IMR-90 (cell line): ENCODE results near the gene PDE8B. TPM values are rescaled to one million over a fixed set of nuclear protein-coding genes. Genes with fewer than 3 reads are reported as not detected.

Experiments
- ATAC-seq: fragments of 200-7000 bp; cut with Tn5 transposase; 2 replicates; pipeline ENCODE4 v1.9.1; 2020; ENCODE audit warnings: low read depth, mild to moderate bottlenecking, moderate library complexity
- BruUV-seq: library from RNA; stranded (reverse); fragments of 400-500 nt; replicated peaks from 2 replicates; lab custom pipeline; 2021; lab: Mats Ljungman, UMichigan
- CTCF ChIA-PET: fragments of 300-600 bp; formaldehyde crosslinking; extraction: SDS; loops from one replicate; lab custom pipeline; 2021; ENCODE audit warnings: antibody characterized with exemption; lab: Yijun Ruan, JAX
- POLR2A ChIA-PET: fragments of 300-600 bp; sonication (Branson Sonifier 250); formaldehyde crosslinking; loops from one replicate; lab custom pipeline; 2022; ENCODE audit warnings: antibody characterized with exemption; ENCODE audit not compliant: unreplicated experiment; lab: Charles Lee
- DNase-seq: peaks from one replicate; pipeline ENCODE4 v3.0.0; 2013
- H2AFZ ChIP-seq: replicated peaks from 2 replicates; pipeline ENCODE3; 2013; ENCODE audit warnings: low read length, mild to moderate bottlenecking; ENCODE audit not compliant: poor library complexity
- H2AK5ac ChIP-seq: 2 replicates; pipeline ENCODE4 v1.6.1; 2013; ENCODE audit warnings: low read depth, low read length, inconsistent platforms
- H2AK9ac ChIP-seq: replicated peaks from 2 replicates; pipeline ENCODE3; 2013; ENCODE audit warnings: mild to moderate bottlenecking, low read depth, low read length, moderate library complexity; ENCODE audit not compliant: poor library complexity
- H2BK120ac ChIP-seq: 2 replicates; pipeline ENCODE4 v1.6.1; 2013; ENCODE audit warnings: low read depth, low read length, inconsistent platforms
- H2BK15ac ChIP-seq: 3 replicates; pipeline ENCODE4 v1.6.1; 2013; ENCODE audit warnings: low read depth, low read length, inconsistent platforms
- H2BK20ac ChIP-seq: 2 replicates; pipeline ENCODE4 v1.6.1; 2013; ENCODE audit warnings: low read depth, mild to moderate bottlenecking, inconsistent platforms, low read length, moderate library complexity
- H2BK5ac ChIP-seq: 2 replicates; pipeline ENCODE4 v1.6.1; 2013; ENCODE audit warnings: mild to moderate bottlenecking, low read depth, low read length, inconsistent platforms; ENCODE audit not compliant: poor library complexity, severe bottlenecking
- H3K14ac ChIP-seq: replicated peaks from 2 replicates; pipeline ENCODE4 v1.6.1; 2013; ENCODE audit warnings: low read depth, low read length, inconsistent platforms
- H3K18ac ChIP-seq: 2 replicates; pipeline ENCODE4 v1.6.1; 2013; ENCODE audit warnings: low read depth, low read length, control low read depth
- H3K23ac ChIP-seq: 2 replicates; pipeline ENCODE4 v1.6.1; 2013; ENCODE audit warnings: low read depth, low read length, inconsistent platforms
- H3K27ac ChIP-seq: 2 replicates; pipeline ENCODE4 v1.5.1; 2013; ENCODE audit warnings: mild to moderate bottlenecking, control low read depth, low read length; ENCODE audit not compliant: insufficient read depth
- H3K27me3 ChIP-seq: 2 replicates; pipeline ENCODE4 v1.6.1; 2013; ENCODE audit warnings: low read length; ENCODE audit not compliant: control insufficient read depth, insufficient read depth
- H3K36me3 ChIP-seq: 2 replicates; pipeline ENCODE4 v1.6.1; 2013; ENCODE audit warnings: low read length, mixed read lengths; ENCODE audit not compliant: control insufficient read depth, insufficient read depth
- H3K4ac ChIP-seq: 2 replicates; pipeline ENCODE4 v1.6.1; 2013; ENCODE audit warnings: low read depth, low read length, inconsistent platforms
- H3K4me1 ChIP-seq: 2 replicates; pipeline ENCODE4 v1.6.1; 2013; ENCODE audit warnings: low read length, mixed read lengths; ENCODE audit not compliant: control insufficient read depth, insufficient read depth
- H3K4me2 ChIP-seq: 2 replicates; pipeline ENCODE4 v1.6.1; 2013; ENCODE audit warnings: low read depth, mild to moderate bottlenecking, control low read depth, low read length, moderate library complexity
- H3K4me3 ChIP-seq: 2 replicates; pipeline ENCODE4 v1.5.1; 2013; ENCODE audit warnings: low read depth, mild to moderate bottlenecking, control low read depth, low read length, moderate library complexity; ENCODE audit not compliant: insufficient read depth
- H3K56ac ChIP-seq: 2 replicates; pipeline ENCODE4 v1.6.1; 2013; ENCODE audit warnings: low read length, inconsistent platforms; ENCODE audit not compliant: insufficient read depth; ENCODE audit errors: extremely low read depth
- H3K79me1 ChIP-seq, 2 experiments: 2 replicates each; pipeline ENCODE4 v1.6.1; 2013; ENCODE audit warnings: low read length in 2 of 2, inconsistent platforms in 1 of 2, low read depth in 1 of 2
- H3K9ac ChIP-seq: 2 replicates; pipeline ENCODE4 v1.6.1; 2013; ENCODE audit warnings: low read depth, low read length, control low read depth
- H3K9me1 ChIP-seq: 2 replicates; pipeline ENCODE4 v1.6.1; 2013; ENCODE audit warnings: low read length, inconsistent platforms; ENCODE audit not compliant: insufficient read depth
- H3K9me3 ChIP-seq: 2 replicates; pipeline ENCODE4 v1.6.1; 2013; ENCODE audit warnings: low read length; ENCODE audit not compliant: control insufficient read depth, insufficient read depth
- H4K20me1 ChIP-seq: 2 replicates; pipeline ENCODE4 v1.6.1; 2013; ENCODE audit warnings: low read length, inconsistent platforms; ENCODE audit not compliant: insufficient read depth
- H4K5ac ChIP-seq: 2 replicates; pipeline ENCODE4 v1.6.1; 2013; ENCODE audit warnings: mild to moderate bottlenecking, low read depth, low read length, control low read depth
- H4K8ac ChIP-seq, 2 experiments: 2 replicates each; pipeline ENCODE4 v1.6.1; 2013; ENCODE audit warnings: low read depth in 2 of 2, low read length in 2 of 2, control low read depth in 1 of 2, inconsistent platforms in 1 of 2
- H4K91ac ChIP-seq: 2 replicates; pipeline ENCODE4 v1.6.1; 2013; ENCODE audit warnings: low read depth, low read length, inconsistent platforms; ENCODE audit not compliant: insufficient read depth
- CHD1 ChIP-seq: IDR thresholded peaks from 2 replicates; pipeline ENCODE4 v1.6.1; 2012; ENCODE audit warnings: low read depth, low read length, improper control_type of control experiment
- ELK1 ChIP-seq: fragments of 150-350 bp; IDR thresholded peaks from 2 replicates; pipeline ENCODE4 v1.6.1; 2016; ENCODE audit warnings: low read depth, mild to moderate bottlenecking, low read length, moderate library complexity, borderline replicate concordance
- NFE2L2 ChIP-seq: fragments of 150-350 bp; IDR thresholded peaks from 2 replicates; pipeline ENCODE4 v1.6.1; 2016; ENCODE audit warnings: low read depth, mild to moderate bottlenecking, low read length
- POLR2A ChIP-seq: IDR thresholded peaks from 2 replicates; pipeline ENCODE4 v1.6.1; 2012; ENCODE audit warnings: mild to moderate bottlenecking, low read depth, low read length
- RAD21 ChIP-seq: IDR thresholded peaks from 2 replicates; pipeline ENCODE4 v1.6.1; 2012; ENCODE audit warnings: low read length, improper control_type of control experiment
- WGBS, 2 experiments: methylation state at CpG; one replicate each; pipeline versions ENCODE4 v1.1.5 to v1.1.7; 2013; ENCODE audit warnings: missing lambda C conversion rate in 2 of 2; ENCODE audit not compliant: insufficient read length in 1 of 2; ENCODE audit errors: extremely low coverage in 2 of 2; 5-methylcytosine and 5-hydroxymethylcytosine counted together
- dilution Hi-C: fragments of 300-500 bp; cut with HindIII; formaldehyde crosslinking; loops from one replicate; pipeline ENCODE4 v1.14.3; 2018; ENCODE audit warnings: low sequenced_read_pairs; ENCODE audit not compliant: unreplicated experiment
- in situ Hi-C: fragments of 300-500 bp; cut with MboI; formaldehyde crosslinking; loops from 3 replicates; pipeline ENCODE4 v1.14.3; 2019; ENCODE audit warnings: low sequenced_read_pairs, inconsistent platforms, mixed read lengths
- intact Hi-C: fragments of 100-400 bp; cut with micrococcal nuclease; formaldehyde crosslinking; loops from 2 replicates; pipeline ENCODE4 v1.10.0; 2022
- polyA plus RNA-seq, 3 experiments: library from polyadenylated mRNA; depleted of rRNA; stranded (reverse); fragments of >200 nt; gene quantifications; 2 replicates each; pipeline ENCODE4 v1.2.3, GENCODE V29; 2012; ENCODE audit warnings: low replicate concordance in 1 of 3
- total RNA-seq: library from RNA; depleted of rRNA; stranded (reverse); fragments of >200 nt; gene quantifications from 2 replicates; pipeline ENCODE4 v1.2.3, GENCODE V29; 2012

PDE8B gene
- total and polyA plus RNA-seq, 2 of the 4 experiments (the other 2 are of a cell fraction), result under 0.01 to 0.03 TPM

- no TSS peak for BruUV-seq
- no peak for DNase-seq
- H2BK15ac ChIP-seq, result no peak overlapping the region
- H3K27me3 ChIP-seq, result peaks cover 7% of the 10 kb centered on the region; the same call in 1 of the 2 replicates
- no peak overlapping the region for H3K14ac ChIP-seq
- H3K18ac ChIP-seq, result no peak overlapping the region
- H3K56ac ChIP-seq, result no peak overlapping the region
- H2AK9ac ChIP-seq, result no peak overlapping the region
- whole genome bisulfite sequencing, 2 experiments, result no CpG with 5 or more reads among the region's 8 CpGs
- no peak for ATAC-seq
- intact Hi-C loops, result no loop called here
- no peak overlapping the region for H4K91ac ChIP-seq
- no peak overlapping the region for H3K27ac ChIP-seq
- no peak overlapping the region for H2BK120ac ChIP-seq
- no peaks in the 10 kb centered on the region for H3K36me3 ChIP-seq
- ChIA-PET POLR2A (no interaction called here), CTCF (no interaction called here)
- H3K79me1 ChIP-seq, result no peaks in the 10 kb centered on the region
- H3K4me3 ChIP-seq, result no peak overlapping the region
- peaks cover 4% of the 10 kb centered on the region for H3K4me1 ChIP-seq
- no peak overlapping the region for H2BK5ac ChIP-seq
- H3K9me1 ChIP-seq, result 0 out of 2 replicates have a peak, but pooled peaks cover 4% of the 10 kb centered on the region
- in situ Hi-C loops, result no loop called here
- H3K4me2 ChIP-seq, result no peak overlapping the region
- no peak overlapping the region for H2AFZ ChIP-seq
- TF ChIP-seq ELK1, result no peak
- no peak for TF ChIP-seq RAD21
- TF ChIP-seq CHD1, result no peak
- TF ChIP-seq NFE2L2, result no peak
- TF ChIP-seq POLR2A, result no peak
- no peak overlapping the region for H3K23ac ChIP-seq
- no peak overlapping the region for H3K4ac ChIP-seq
- no peak overlapping the region for H4K8ac ChIP-seq
- no peak overlapping the region for H3K9ac ChIP-seq
- no peaks in the 10 kb centered on the region for H4K20me1 ChIP-seq
- H4K5ac ChIP-seq, result no peak overlapping the region
- H2AK5ac ChIP-seq, result no peak overlapping the region
- no peaks in the 10 kb centered on the region for H3K9me3 ChIP-seq
- dilution Hi-C loops, result no loop called here
- no peak overlapping the region for H2BK20ac ChIP-seq
These were observed 188.4 kb downstream of the PDE8B start for GRCh38 chr5:77398896-77399295.
